Measurements from ENCODE around the gene WWOX.

Gene WWOX

DNA sequence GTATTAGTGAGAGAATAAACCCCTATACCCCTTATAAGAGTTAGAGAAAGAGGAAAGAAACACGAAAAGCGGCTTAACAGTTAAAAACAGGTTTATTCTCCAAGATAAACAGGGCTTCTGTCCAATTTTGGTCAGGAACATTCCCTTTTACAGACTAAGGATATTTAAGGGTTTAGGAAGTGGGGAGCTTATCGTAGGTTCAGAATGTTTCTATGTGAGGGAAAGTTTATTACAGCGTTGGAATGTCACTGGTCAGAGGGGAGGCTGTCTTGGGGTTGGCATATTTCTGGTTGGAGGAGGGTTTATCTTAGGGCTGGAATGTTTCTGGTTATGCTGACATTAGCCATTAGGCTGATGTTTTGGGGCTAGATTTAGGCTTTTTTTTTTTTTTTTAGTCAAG, 34.1 kb upstream of the WWOX start:
- ChIA-PET CTCF (no interaction called here), POLR2A (no interaction called here)
- DNase-seq (ENCODE audit: extremely low spot score) = no peak
- TF ChIP-seq, protein P1, sequence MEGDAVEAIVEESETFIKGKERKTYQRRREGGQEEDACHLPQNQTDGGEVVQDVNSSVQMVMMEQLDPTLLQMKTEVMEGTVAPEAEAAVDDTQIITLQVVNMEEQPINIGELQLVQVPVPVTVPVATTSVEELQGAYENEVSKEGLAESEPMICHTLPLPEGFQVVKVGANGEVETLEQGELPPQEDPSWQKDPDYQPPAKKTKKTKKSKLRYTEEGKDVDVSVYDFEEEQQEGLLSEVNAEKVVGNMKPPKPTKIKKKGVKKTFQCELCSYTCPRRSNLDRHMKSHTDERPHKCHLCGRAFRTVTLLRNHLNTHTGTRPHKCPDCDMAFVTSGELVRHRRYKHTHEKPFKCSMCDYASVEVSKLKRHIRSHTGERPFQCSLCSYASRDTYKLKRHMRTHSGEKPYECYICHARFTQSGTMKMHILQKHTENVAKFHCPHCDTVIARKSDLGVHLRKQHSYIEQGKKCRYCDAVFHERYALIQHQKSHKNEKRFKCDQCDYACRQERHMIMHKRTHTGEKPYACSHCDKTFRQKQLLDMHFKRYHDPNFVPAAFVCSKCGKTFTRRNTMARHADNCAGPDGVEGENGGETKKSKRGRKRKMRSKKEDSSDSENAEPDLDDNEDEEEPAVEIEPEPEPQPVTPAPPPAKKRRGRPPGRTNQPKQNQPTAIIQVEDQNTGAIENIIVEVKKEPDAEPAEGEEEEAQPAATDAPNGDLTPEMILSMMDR (IDR thresholded peaks at IDR 0.05; ENCODE audit: control extremely low read depth, extremely low read depth, low read depth, missing control alignments) = no peak

DNA sequence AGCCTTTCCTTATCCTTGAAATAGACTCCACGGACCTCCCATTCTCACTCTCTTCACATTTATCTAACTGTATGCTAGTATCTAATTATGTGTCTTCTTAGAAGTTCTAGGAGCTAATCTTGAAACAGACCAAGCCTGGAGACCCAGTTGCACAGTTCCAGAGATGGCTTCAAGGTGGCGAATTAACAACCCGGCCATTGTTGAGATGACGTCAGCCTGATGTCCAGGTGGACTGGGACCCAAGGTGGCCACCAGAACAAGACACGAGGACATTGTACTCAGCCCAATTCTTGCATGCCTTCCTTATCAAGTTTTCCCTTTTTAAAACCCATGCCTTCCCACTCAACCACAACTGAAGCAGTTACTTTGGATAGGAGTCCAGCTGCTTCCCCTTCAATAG, 29.5 kb upstream of the WWOX start:
- no peak for DNase-seq (ENCODE audit: extremely low spot score)
- CTCF ChIA-PET = no interaction called here
- TF ChIP-seq, protein P1 (IDR thresholded peaks at IDR 0.05; ENCODE audit: control extremely low read depth, extremely low read depth, low read depth, missing control alignments) = no peak
- POLR2A ChIA-PET = no interaction called here

DNA sequence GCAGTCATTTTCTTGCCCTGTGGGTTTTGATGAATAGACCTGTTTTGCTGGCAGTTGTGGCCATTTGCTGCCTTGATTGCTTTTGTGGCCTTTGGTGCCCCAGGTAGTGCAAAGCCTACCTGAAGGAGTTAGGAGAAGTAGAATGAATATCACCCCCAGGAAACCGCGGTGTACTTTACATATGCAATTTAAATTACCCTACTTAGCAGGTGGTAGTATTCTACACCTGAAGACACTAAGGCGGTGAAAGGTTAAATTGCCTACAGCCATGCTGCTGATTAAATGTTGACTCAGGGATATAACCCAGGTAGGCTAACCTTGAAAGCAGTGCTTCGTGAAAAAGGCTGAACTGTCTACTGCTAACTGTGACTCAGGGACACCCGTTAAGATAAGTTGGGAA, 27.2 kb upstream of the WWOX start:
- ChIA-PET CTCF (no interaction called here), POLR2A (no interaction called here)
- DNase-seq (ENCODE audit: extremely low spot score) = no peak
- TF ChIP-seq, protein P1 (IDR thresholded peaks at IDR 0.05; ENCODE audit: control extremely low read depth, extremely low read depth, low read depth, missing control alignments) = no peak

DNA sequence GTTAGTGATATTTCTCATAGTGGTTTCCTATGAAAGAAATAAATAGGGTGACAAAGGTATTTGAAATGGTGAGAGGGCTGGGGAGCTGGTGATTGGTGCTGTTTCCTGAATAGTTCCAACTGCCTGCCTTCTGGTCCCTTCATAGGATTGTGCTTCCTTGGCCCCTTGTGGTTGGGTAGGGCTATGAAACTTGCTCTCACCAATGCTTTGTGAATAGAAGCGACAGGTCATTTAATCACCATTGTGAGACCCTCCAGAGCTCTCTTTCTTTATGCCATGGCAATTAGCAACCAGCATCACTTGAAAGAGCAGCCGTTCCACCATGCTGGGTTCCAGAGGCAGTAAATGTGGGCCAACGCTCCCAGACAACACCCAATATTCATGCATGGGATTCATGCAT, 23.7 kb upstream of the WWOX start:
- DNase-seq (ENCODE audit: extremely low spot score) = no peak
- ChIA-PET CTCF (interaction anchor here (0.8 to 1.7 kb wide), 4 partner anchors 9 to 24 kb away, joined by 3 to 6 read pairs (median 4); partner anchors contain the start of gene WWOX), POLR2A (no interaction called here)
- TF ChIP-seq, protein P1 (IDR thresholded peaks at IDR 0.05; ENCODE audit: control extremely low read depth, extremely low read depth, low read depth, missing control alignments) = no peak

DNA sequence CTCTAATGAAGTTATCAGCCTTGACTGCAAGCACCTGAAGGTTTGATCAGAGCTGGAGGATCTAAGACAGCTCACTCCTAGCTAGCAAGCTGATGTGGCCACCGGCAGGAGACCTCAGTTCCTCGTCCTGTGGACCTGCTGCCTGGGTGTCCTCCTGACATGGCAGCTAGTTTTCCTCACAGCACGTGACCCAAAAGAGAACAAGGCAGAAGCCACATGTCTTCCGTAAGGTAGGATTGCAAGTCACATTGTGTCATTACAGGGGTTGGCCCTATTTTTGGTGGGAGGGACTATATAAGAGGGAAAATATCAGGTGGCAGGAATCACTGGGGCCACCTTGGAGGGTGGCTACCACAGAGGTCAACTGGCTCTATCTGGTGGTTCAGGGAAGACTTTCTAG, 18.1 kb upstream of the WWOX start:
- ChIA-PET CTCF (no interaction called here), POLR2A (no interaction called here)
- TF ChIP-seq, protein P1 (IDR thresholded peaks at IDR 0.05; ENCODE audit: control extremely low read depth, extremely low read depth, low read depth, missing control alignments) = no peak
- DNase-seq (ENCODE audit: extremely low spot score) = no peak

DNA sequence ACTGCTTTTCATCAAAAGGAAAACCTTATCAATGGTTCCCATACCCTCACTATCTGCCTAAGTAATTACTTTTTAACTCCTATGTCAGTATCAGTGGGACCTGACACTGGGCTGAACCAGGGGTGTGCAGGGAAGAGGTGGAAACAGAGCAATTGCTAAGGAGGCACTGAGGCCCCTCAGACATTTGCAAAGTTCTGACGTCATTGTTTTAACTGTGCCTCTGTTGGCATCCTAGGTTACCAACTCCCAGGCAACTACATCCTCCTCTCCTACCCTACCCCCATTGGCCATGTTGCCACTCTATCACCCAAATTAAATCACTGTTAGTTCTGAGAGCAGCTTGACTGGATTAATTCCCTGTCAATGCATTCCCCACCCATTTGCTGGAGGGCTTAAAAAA, 8.0 kb upstream of the WWOX start:
- ChIA-PET CTCF (interaction anchor here (3.3 kb wide), 1 partner anchor 8 kb away, joined by 20 read pairs; the partner anchor contains the start of gene WWOX), POLR2A (no interaction called here)
- DNase-seq (ENCODE audit: extremely low spot score) = no peak
- TF ChIP-seq, protein P1 (IDR thresholded peaks at IDR 0.05; ENCODE audit: control extremely low read depth, extremely low read depth, low read depth, missing control alignments) = no peak

DNA sequence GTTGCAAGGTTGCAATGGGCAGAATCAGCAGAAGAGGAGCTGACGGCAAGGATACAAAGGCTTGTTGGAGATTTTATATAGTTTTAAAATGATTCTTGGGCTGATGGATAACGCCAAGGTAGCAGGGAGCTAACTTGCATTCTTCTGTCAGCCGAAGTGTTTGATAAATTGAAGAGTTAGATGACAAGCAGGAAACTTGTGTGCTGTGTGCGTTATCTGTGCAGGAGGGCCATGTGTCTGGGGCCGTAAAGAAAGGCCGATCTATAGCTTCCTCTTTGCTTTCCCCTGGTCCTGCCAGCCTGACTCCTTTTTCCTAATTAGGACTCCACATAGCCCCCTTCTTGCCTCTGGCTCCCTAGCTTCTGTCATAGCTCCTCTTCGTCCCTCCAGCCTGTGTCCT, 6.7 kb upstream of the WWOX start:
- TF ChIP-seq, protein P1 (IDR thresholded peaks at IDR 0.05; ENCODE audit: control extremely low read depth, extremely low read depth, low read depth, missing control alignments) = no peak
- POLR2A ChIA-PET = no interaction called here
- CTCF ChIA-PET = interaction anchor here (0.9 kb wide), 1 partner anchor 18 kb away, joined by 3 read pairs; no protein-coding TSS in a partner anchor
- DNase-seq (ENCODE audit: extremely low spot score) = no peak
